ENCODE measurements around the gene ABR. TPM values are rescaled to one million over a fixed set of nuclear protein-coding genes. Genes with fewer than 3 reads are reported as not detected.
A peak's percentile ranks its signal among the peaks of the same experiment; 100 is the strongest.

ABR gene
- total and polyA plus RNA-seq, 5 donors from 2014 or later, result 13.2 to 116 (median 18.3) TPM

- Histone ChIP-seq H3K4me3 (ENCODE audit: low read depth, low read length) (no peak overlapping the region), H3K9me3 (ENCODE audit: control insufficient read depth in 2 of 2, low read length in 2 of 2) (no peaks in the 10 kb centered on the region), H3K36me3 (ENCODE audit: control insufficient read depth, insufficient read depth, low read length) (peaks cover 66% of the 10 kb centered on the region), H3K27me3 (ENCODE audit: control insufficient read depth, insufficient read depth, low read length) (no peaks in the 10 kb centered on the region), H3K27ac (ENCODE audit: insufficient read depth, low read length, poor library complexity, severe bottlenecking) (no peak overlapping the region), H3K4me1 (ENCODE audit: control insufficient read depth, insufficient read depth, low read length, poor library complexity, severe bottlenecking) (no peaks in the 10 kb centered on the region)
- DNase-seq (no peak), ATAC-seq (ENCODE audit: low read depth in 2 of 2) (no peak)
- Mint-ChIP-seq H3K4me1 (no peaks in the 10 kb centered on the region), H3K4me3 (no peak overlapping the region), H3K27ac (no peak overlapping the region), H3K27me3 (no peaks in the 10 kb centered on the region), H3K9me3 (no peaks in the 10 kb centered on the region), H3K36me3 (peaks cover 23% of the 10 kb centered on the region)
Measured at GRCh38 chr17:1006054-1006453, 173.7 kb downstream of the ABR start.

- H3K4me1 Mint-ChIP-seq, result no peaks in the 10 kb centered on the region
- peaks cover 27% of the 10 kb centered on the region for H3K36me3 Mint-ChIP-seq
- H3K27me3 Mint-ChIP-seq, result no peaks in the 10 kb centered on the region
- no peaks in the 10 kb centered on the region for H3K4me1 ChIP-seq (ENCODE audit: control insufficient read depth, insufficient read depth, low read length, poor library complexity, severe bottlenecking)
- DNase-seq (no peak), ATAC-seq (ENCODE audit: low read depth in 2 of 2) (no peak)
- no peaks in the 10 kb centered on the region for H3K9me3 ChIP-seq (ENCODE audit: control insufficient read depth in 2 of 2, low read length in 2 of 2)
- H3K9me3 Mint-ChIP-seq, result no peaks in the 10 kb centered on the region
- H3K27ac ChIP-seq (ENCODE audit: insufficient read depth, low read length, poor library complexity, severe bottlenecking), result no peak overlapping the region
- no peak overlapping the region for H3K4me3 ChIP-seq (ENCODE audit: low read depth, low read length)
- no peak overlapping the region for H3K4me3 Mint-ChIP-seq
- H3K27ac Mint-ChIP-seq, result peak overlapping the region; percentile 20 to 53 (median 29)
- no peaks in the 10 kb centered on the region for H3K27me3 ChIP-seq (ENCODE audit: control insufficient read depth, insufficient read depth, low read length)
- H3K36me3 ChIP-seq (ENCODE audit: control insufficient read depth, insufficient read depth, low read length), result peaks cover 66% of the 10 kb centered on the region
Measured at GRCh38 chr17:1005361-1005946, 174.3 kb downstream of the ABR start.

DNA sequence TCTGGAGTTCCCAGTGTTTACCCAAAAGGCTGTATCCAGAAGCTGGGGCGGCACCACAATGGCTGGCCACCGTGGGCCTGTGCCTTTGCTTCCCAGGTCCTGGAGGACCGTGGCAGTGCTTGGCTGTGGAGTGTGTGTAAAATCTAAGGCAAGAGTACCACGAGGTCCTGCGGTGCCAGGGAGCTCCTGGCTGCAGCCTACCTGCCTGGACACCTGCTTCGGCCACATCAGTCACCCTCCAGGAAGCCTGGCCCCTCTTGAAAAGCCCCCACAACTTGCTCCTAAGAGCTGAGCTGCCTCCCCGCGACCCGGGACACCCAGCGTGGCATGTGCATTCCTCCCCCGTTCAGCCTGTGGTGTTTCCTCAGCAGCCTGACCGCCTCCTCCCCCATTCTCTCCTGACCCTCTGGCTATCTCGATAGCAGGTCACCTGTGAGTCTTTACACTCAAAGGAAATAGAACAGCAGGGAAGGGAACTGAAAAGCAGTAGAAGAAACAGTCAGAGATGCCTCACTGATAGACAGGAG is 174.9 kb downstream of the ABR start:
- Mint-ChIP-seq H3K4me1 (peaks cover 0 to 3% (median 0%) of the 10 kb centered on the region in 4 donors), H3K4me3 (no peak overlapping the region), H3K9me3 (no peaks in the 10 kb centered on the region), H3K36me3 (peaks cover 31% of the 10 kb centered on the region), H3K27ac (peak overlapping the region; percentile 29 to 77 (median 53)), H3K27me3 (no peaks in the 10 kb centered on the region)
- DNase-seq (no peak), ATAC-seq (ENCODE audit: low read depth in 2 of 2) (no peak)
- H3K27ac ChIP-seq (ENCODE audit: insufficient read depth, low read length, poor library complexity, severe bottlenecking), result no peak overlapping the region
- H3K4me1 ChIP-seq (ENCODE audit: control insufficient read depth, insufficient read depth, low read length, poor library complexity, severe bottlenecking), result no peaks in the 10 kb centered on the region
- H3K36me3 ChIP-seq (ENCODE audit: control insufficient read depth, insufficient read depth, low read length), result peaks cover 64% of the 10 kb centered on the region
- H3K27me3 ChIP-seq (ENCODE audit: control insufficient read depth, insufficient read depth, low read length), result no peaks in the 10 kb centered on the region
- no peaks in the 10 kb centered on the region for H3K9me3 ChIP-seq (ENCODE audit: control insufficient read depth in 2 of 2, low read length in 2 of 2)
- H3K4me3 ChIP-seq (ENCODE audit: low read depth, low read length), result no peak overlapping the region

DNA sequence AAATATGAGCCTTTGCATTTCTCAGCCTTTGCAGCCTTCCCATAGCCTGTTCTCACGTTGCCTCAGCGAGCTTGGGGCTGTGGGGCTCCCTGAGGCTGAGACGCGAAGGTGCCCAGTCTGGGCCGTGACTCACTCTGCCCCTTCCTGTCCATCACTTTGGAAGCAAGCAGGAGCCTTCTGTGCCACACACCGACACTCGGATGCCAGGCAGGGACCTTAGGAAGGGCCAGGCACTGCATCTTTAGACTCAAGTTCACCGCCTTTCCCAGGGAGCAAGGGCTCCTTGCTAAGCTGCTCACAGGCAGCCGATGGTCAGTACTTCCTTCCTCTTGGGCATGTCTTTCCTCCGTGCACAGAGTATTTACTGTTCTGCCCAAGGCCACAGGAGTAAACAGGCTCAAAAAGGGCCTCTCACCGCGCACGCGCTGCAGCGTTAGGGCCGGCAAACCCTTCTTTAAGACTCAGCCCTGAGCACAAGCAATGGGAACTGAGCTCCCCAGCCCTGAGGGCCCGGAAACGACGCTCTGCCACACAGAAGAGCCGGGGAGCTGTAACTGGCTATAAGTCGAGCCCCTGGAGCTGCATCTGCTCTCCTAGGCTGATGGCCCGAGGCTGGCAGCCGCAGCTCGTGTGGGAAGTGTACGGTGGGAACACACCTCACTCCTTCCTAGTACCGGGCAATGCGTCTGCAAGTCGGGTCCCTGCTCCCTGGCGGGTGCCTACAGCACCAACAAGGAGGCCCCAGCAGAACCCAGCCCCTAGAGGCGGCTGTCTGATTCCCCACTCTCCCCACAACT is 175.6 kb downstream of the ABR start:
- no peak overlapping the region for H3K4me3 ChIP-seq (ENCODE audit: low read depth, low read length)
- H3K4me1 ChIP-seq (ENCODE audit: control insufficient read depth, insufficient read depth, low read length, poor library complexity, severe bottlenecking), result peaks cover 3% of the 10 kb centered on the region
- no peak for ATAC-seq (ENCODE audit: low read depth in 2 of 2)
- H3K27ac Mint-ChIP-seq, result no peak overlapping the region
- H3K36me3 Mint-ChIP-seq, result peaks cover 31% of the 10 kb centered on the region
- H3K9me3 ChIP-seq (ENCODE audit: control insufficient read depth in 2 of 2, low read length in 2 of 2), result no peaks in the 10 kb centered on the region
- no peak overlapping the region for H3K27ac ChIP-seq (ENCODE audit: insufficient read depth, low read length, poor library complexity, severe bottlenecking)
- no peaks in the 10 kb centered on the region for H3K27me3 ChIP-seq (ENCODE audit: control insufficient read depth, insufficient read depth, low read length)
- H3K4me3 Mint-ChIP-seq, result no peak overlapping the region
- DNase-seq, result no peak
- H3K36me3 ChIP-seq (ENCODE audit: control insufficient read depth, insufficient read depth, low read length), result peaks cover 64% of the 10 kb centered on the region
- no peaks in the 10 kb centered on the region for H3K27me3 Mint-ChIP-seq
- H3K9me3 Mint-ChIP-seq, result no peaks in the 10 kb centered on the region
- H3K4me1 Mint-ChIP-seq, result peaks cover 2 to 7% (median 3%) of the 10 kb centered on the region in 4 donors

DNA sequence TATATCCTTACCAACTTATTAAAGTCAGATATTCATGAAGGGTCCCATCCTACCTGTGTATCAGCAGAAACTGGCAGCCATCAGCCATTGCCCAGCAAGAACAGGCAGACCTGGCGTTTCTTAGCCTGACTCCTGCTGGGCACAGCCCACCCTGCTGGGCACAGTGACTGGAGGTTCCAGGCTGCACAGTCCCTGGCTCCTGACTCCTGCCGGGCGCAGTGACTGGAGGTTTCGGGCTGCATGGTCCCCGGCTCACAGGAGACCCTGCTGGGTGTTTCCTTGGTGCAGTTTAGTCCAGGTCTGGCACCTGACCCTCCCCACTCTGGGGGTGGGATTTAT is 176.2 kb downstream of the ABR start:
- H3K27ac Mint-ChIP-seq, result no peak overlapping the region
- Histone ChIP-seq H3K27me3 (ENCODE audit: control insufficient read depth, insufficient read depth, low read length) (no peaks in the 10 kb centered on the region), H3K4me3 (ENCODE audit: low read depth, low read length) (no peak overlapping the region), H3K9me3 (ENCODE audit: control insufficient read depth in 2 of 2, low read length in 2 of 2) (no peaks in the 10 kb centered on the region), H3K36me3 (ENCODE audit: control insufficient read depth, insufficient read depth, low read length) (peaks cover 64% of the 10 kb centered on the region), H3K4me1 (ENCODE audit: control insufficient read depth, insufficient read depth, low read length, poor library complexity, severe bottlenecking) (peaks cover 8% of the 10 kb centered on the region), H3K27ac (ENCODE audit: insufficient read depth, low read length, poor library complexity, severe bottlenecking) (no peak overlapping the region)
- peaks cover 6 to 12% (median 7%) of the 10 kb centered on the region in 4 donors for H3K4me1 Mint-ChIP-seq
- ATAC-seq (ENCODE audit: low read depth in 2 of 2), result no peak
- no peaks in the 10 kb centered on the region for H3K27me3 Mint-ChIP-seq
- no peaks in the 10 kb centered on the region for H3K9me3 Mint-ChIP-seq
- no peak overlapping the region for H3K4me3 Mint-ChIP-seq
- peaks cover 31% of the 10 kb centered on the region for H3K36me3 Mint-ChIP-seq
- no peak for DNase-seq

GRCh38 chr17:1002771-1003555 is 176.8 kb downstream of the ABR start:
- Histone ChIP-seq H3K27ac (ENCODE audit: insufficient read depth, low read length, poor library complexity, severe bottlenecking) (no peak overlapping the region), H3K9me3 (ENCODE audit: control insufficient read depth in 2 of 2, low read length in 2 of 2) (no peaks in the 10 kb centered on the region), H3K4me1 (ENCODE audit: control insufficient read depth, insufficient read depth, low read length, poor library complexity, severe bottlenecking) (peaks cover 11% of the 10 kb centered on the region), H3K4me3 (ENCODE audit: low read depth, low read length) (no peak overlapping the region), H3K27me3 (ENCODE audit: control insufficient read depth, insufficient read depth, low read length) (no peaks in the 10 kb centered on the region), H3K36me3 (ENCODE audit: control insufficient read depth, insufficient read depth, low read length) (peaks cover 60% of the 10 kb centered on the region)
- Mint-ChIP-seq H3K4me3 (no peak overlapping the region), H3K27ac (peak overlapping the region in 1 of 3 donors; percentile 63), H3K36me3 (peaks cover 31% of the 10 kb centered on the region), H3K9me3 (no peaks in the 10 kb centered on the region), H3K4me1 (peaks cover 7 to 19% (median 12%) of the 10 kb centered on the region in 4 donors), H3K27me3 (no peaks in the 10 kb centered on the region)
- ATAC-seq (ENCODE audit: low read depth in 2 of 2) (no peak), DNase-seq (no peak)

DNA sequence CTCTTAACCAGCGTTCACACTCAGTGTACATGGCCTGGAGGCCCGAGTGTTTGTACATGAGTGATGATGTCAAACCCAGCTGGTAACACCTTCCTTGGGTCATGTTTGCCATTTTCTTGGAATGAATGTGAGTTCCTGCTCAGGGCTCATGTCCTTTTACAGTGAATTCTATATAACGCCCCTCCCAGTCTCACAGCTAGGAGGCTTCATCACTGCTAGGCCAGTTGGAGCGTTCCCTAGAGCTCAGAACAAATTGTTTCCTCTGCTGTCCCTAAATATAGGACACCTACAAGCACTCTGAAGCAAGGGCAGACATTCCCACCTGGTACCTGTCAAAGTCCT is 177.4 kb downstream of the ABR start:
- no peaks in the 10 kb centered on the region for H3K27me3 ChIP-seq (ENCODE audit: control insufficient read depth, insufficient read depth, low read length)
- H3K27ac ChIP-seq (ENCODE audit: insufficient read depth, low read length, poor library complexity, severe bottlenecking), result no peak overlapping the region
- H3K36me3 ChIP-seq (ENCODE audit: control insufficient read depth, insufficient read depth, low read length), result peaks cover 54% of the 10 kb centered on the region
- no peaks in the 10 kb centered on the region for H3K9me3 ChIP-seq (ENCODE audit: control insufficient read depth in 2 of 2, low read length in 2 of 2)
- H3K4me1 ChIP-seq (ENCODE audit: control insufficient read depth, insufficient read depth, low read length, poor library complexity, severe bottlenecking), result peaks cover 17% of the 10 kb centered on the region
- no peaks in the 10 kb centered on the region for H3K27me3 Mint-ChIP-seq
- DNase-seq (no peak), ATAC-seq (ENCODE audit: low read depth in 2 of 2) (no peak)
- H3K36me3 Mint-ChIP-seq, result peaks cover 31% of the 10 kb centered on the region
- peaks cover 7 to 25% (median 16%) of the 10 kb centered on the region in 4 donors for H3K4me1 Mint-ChIP-seq
- H3K9me3 Mint-ChIP-seq, result no peaks in the 10 kb centered on the region
- no peak overlapping the region for H3K4me3 ChIP-seq (ENCODE audit: low read depth, low read length)
- H3K27ac Mint-ChIP-seq, result peak overlapping the region in 1 of 3 donors; percentile 50
- peak overlapping the region in 1 of 4 donors; percentile 53 for H3K4me3 Mint-ChIP-seq
